Measurements from ENCODE around the gene BRIX1.

BRIX1 gene

GRCh38 chr5:34915139-34915855 is at the start of gene BRIX1, which contains the start of gene RAD1:
TSS of gene BRIX1 (plus strand) at chr5:34915711. CDS start at chr5:34915739, 28 bp downstream.
TSS of gene RAD1 (minus strand) at chr5:34915504. CDS start at chr5:34914892, 612 bp downstream.
- DNase-seq = peak; percentile 95
- Histone ChIP-seq H3K79me2 (ENCODE audit: insufficient read depth, low read length) (peaks cover 86% of the 10 kb centered on the region), H2AFZ (ENCODE audit: low read depth, low read length) (peak within 1 kb of the TSS; percentile 92), H3K9ac (ENCODE audit: low read depth, low read length) (peak within 1 kb of the TSS; percentile 76), H4K20me1 (ENCODE audit: insufficient read depth, low read length) (peaks cover 18% of the 10 kb centered on the region), H3K36me3 (ENCODE audit: insufficient read depth, low read length) (peaks cover 56% of the 10 kb centered on the region), H3K4me2 (ENCODE audit: insufficient read depth, low read length) (peak within 1 kb of the TSS; percentile 80), H3K4me3 (ENCODE audit: low read depth in 1 of 2, low read length in 2 of 2) (peak within 1 kb of the TSS; percentile 72 to 82), H3K27me3 (ENCODE audit: insufficient read depth, low read length, poor library complexity) (no peaks in the 10 kb centered on the region), H3K4me1 (ENCODE audit: insufficient read depth, low read length) (peaks cover 42% of the 10 kb centered on the region), H3K9me3 (ENCODE audit: insufficient read depth, low read length, severe bottlenecking) (no peaks in the 10 kb centered on the region), H3K27ac (ENCODE audit: low read length) (peak within 1 kb of the TSS; percentile 85)
- ATAC-seq (ENCODE audit: insufficient read depth, low read depth) = peak; percentile 98
- no peak for TF ChIP-seq EZH2 (IDR thresholded peaks at IDR 0.05; ENCODE audit: borderline replicate concordance, low read depth, low read length, severe bottlenecking)
- TF ChIP-seq, protein P1, sequence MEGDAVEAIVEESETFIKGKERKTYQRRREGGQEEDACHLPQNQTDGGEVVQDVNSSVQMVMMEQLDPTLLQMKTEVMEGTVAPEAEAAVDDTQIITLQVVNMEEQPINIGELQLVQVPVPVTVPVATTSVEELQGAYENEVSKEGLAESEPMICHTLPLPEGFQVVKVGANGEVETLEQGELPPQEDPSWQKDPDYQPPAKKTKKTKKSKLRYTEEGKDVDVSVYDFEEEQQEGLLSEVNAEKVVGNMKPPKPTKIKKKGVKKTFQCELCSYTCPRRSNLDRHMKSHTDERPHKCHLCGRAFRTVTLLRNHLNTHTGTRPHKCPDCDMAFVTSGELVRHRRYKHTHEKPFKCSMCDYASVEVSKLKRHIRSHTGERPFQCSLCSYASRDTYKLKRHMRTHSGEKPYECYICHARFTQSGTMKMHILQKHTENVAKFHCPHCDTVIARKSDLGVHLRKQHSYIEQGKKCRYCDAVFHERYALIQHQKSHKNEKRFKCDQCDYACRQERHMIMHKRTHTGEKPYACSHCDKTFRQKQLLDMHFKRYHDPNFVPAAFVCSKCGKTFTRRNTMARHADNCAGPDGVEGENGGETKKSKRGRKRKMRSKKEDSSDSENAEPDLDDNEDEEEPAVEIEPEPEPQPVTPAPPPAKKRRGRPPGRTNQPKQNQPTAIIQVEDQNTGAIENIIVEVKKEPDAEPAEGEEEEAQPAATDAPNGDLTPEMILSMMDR (IDR thresholded peaks at IDR 0.05; ENCODE audit: borderline replicate concordance, extremely low read depth, low read length, poor library complexity, severe bottlenecking) = peak; percentile 36

GRCh38 chr5:34866989-34867471 is 48.5 kb upstream of the BRIX1 start:
- ATAC-seq (ENCODE audit: insufficient read depth, low read depth) (no peak), DNase-seq (no peak)
- Histone ChIP-seq H3K79me2 (ENCODE audit: insufficient read depth, low read length) (no peaks in the 10 kb centered on the region), H3K4me2 (ENCODE audit: insufficient read depth, low read length) (no peak overlapping the region), H3K4me3 (ENCODE audit: low read depth in 1 of 2, low read length in 2 of 2) (no peak overlapping the region), H2AFZ (ENCODE audit: low read depth, low read length) (no peak overlapping the region), H4K20me1 (ENCODE audit: insufficient read depth, low read length) (no peaks in the 10 kb centered on the region), H3K9me3 (ENCODE audit: insufficient read depth, low read length, severe bottlenecking) (no peaks in the 10 kb centered on the region), H3K27me3 (ENCODE audit: insufficient read depth, low read length, poor library complexity) (no peaks in the 10 kb centered on the region), H3K36me3 (ENCODE audit: insufficient read depth, low read length) (no peaks in the 10 kb centered on the region), H3K4me1 (ENCODE audit: insufficient read depth, low read length) (no peaks in the 10 kb centered on the region), H3K27ac (ENCODE audit: low read length) (no peak overlapping the region), H3K9ac (ENCODE audit: low read depth, low read length) (no peak overlapping the region)
- TF ChIP-seq, protein P1 (IDR thresholded peaks at IDR 0.05; ENCODE audit: borderline replicate concordance, extremely low read depth, low read length, poor library complexity, severe bottlenecking) = no peak
- TF ChIP-seq EZH2 (IDR thresholded peaks at IDR 0.05; ENCODE audit: borderline replicate concordance, low read depth, low read length, severe bottlenecking) = no peak

- H3K4me3 ChIP-seq (ENCODE audit: low read depth in 1 of 2, low read length in 2 of 2) = no peak overlapping the region
- H3K9ac ChIP-seq (ENCODE audit: low read depth, low read length) = no peak overlapping the region
- no peaks in the 10 kb centered on the region for H3K36me3 ChIP-seq (ENCODE audit: insufficient read depth, low read length)
- no peaks in the 10 kb centered on the region for H3K27me3 ChIP-seq (ENCODE audit: insufficient read depth, low read length, poor library complexity)
- H3K27ac ChIP-seq (ENCODE audit: low read length) = no peak overlapping the region
- DNase-seq (no peak), ATAC-seq (ENCODE audit: insufficient read depth, low read depth) (no peak)
- H3K4me1 ChIP-seq (ENCODE audit: insufficient read depth, low read length) = no peaks in the 10 kb centered on the region
- H3K4me2 ChIP-seq (ENCODE audit: insufficient read depth, low read length) = no peak overlapping the region
- TF ChIP-seq, protein P1 (IDR thresholded peaks at IDR 0.05; ENCODE audit: borderline replicate concordance, extremely low read depth, low read length, poor library complexity, severe bottlenecking) = no peak
- no peak for TF ChIP-seq EZH2 (IDR thresholded peaks at IDR 0.05; ENCODE audit: borderline replicate concordance, low read depth, low read length, severe bottlenecking)
- no peaks in the 10 kb centered on the region for H3K79me2 ChIP-seq (ENCODE audit: insufficient read depth, low read length)
- no peaks in the 10 kb centered on the region for H3K9me3 ChIP-seq (ENCODE audit: insufficient read depth, low read length, severe bottlenecking)
- no peak overlapping the region for H2AFZ ChIP-seq (ENCODE audit: low read depth, low read length)
- H4K20me1 ChIP-seq (ENCODE audit: insufficient read depth, low read length) = no peaks in the 10 kb centered on the region
These were observed 47.9 kb upstream of the BRIX1 start for GRCh38 chr5:34867660-34868059.

Data from DND-41 (cell line).